ENCODE measurements around the gene KCNK1.
A peak's percentile ranks its signal among the peaks of the same experiment; 100 is the strongest.

KCNK1 gene

GRCh38 chr1:233613252-233614172 is at the start of gene KCNK1:
Gene KCNK1, plus strand, starts transcription at chr1:233614106. Its CDS starts 66 bp downstream, at chr1:233614172.
- DNase-seq = peak in 1 of 2 experiments; percentile 34

DNA sequence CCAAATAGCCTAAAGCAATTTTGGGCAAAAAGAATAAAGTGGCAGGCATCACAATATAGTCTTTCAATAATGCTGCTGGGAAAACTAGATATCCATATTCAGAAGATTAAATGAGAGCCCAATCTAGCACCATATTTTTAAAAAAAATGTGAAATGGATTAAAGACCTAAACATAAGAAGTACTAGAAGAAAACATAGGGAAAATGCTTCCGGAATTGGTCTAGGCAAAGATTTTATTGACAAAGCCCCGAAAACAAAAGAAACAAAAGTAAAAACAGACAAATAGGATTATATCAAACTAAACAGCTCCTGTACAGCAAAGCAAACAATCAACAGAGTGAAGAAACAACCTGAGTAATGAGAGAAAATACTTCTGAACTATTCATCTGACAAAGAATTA is 48.6 kb upstream of the KCNK1 start:
- no peak for DNase-seq

GRCh38 chr1:233566886-233567285 is 47.0 kb upstream of the KCNK1 start:
- DNase-seq = no peak

GRCh38 chr1:233569636-233570035 is 44.3 kb upstream of the KCNK1 start:
- no peak for DNase-seq

GRCh38 chr1:233570216-233570615 is 43.7 kb upstream of the KCNK1 start:
- DNase-seq = no peak

DNA sequence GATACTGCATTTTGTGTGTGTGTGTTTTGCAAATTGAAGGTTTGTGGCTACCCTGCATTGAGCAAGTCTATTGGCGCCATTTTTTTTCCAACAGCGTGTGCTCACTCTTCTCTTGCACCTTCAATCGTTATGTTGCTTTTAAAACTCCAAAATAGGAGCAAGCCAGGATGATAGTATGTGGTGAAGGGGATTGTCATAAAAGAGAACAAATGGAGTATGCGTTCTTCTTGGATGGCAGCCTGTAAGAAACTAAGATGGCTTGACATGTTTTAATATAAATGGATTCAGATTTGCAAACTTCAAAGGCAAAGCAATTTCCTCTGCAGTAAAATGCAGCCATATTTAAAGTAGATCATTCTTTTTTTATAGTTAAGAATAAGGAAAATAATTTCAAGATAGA is 43.2 kb upstream of the KCNK1 start:
- no peak for DNase-seq

DNA sequence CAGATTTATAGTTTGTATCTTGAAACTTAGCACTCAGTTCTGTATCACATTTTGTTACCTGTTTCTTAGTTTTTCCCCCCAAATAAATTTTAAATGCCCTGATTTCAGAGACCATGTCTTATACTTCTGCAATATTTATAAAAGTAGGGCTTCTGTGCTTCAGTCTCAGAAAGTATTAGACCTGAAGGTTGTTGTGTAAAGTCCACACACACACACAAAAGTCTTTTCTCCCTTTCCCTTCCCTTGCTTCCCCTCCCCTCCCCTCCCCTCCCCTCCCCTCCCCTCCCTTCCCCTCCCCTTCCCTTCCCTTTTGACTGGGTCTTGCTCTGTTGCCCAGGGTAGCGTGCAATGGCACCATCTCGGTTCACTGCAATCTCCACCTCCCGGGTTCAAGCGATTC is 41.0 kb upstream of the KCNK1 start:
- DNase-seq = no peak

DNA sequence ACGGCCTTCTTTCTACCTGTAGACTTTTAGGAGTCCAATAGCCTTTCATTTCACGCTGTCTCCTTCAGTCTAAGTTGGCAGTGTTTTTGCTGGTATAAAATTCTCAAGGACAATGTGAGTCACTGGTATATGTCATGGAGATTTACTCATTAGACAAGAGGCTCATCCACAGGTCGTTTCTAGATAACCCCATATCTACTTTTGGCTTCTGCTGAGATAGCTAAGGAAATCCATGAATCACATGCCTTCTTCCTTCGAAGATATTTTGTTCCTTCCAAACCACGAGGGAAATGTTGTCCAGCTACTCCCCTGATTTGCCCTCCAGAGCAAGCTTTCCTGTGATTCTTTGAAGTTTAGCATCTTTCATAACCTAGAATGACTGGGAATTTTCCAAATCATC is 38.5 kb upstream of the KCNK1 start:
- DNase-seq = no peak

DNA sequence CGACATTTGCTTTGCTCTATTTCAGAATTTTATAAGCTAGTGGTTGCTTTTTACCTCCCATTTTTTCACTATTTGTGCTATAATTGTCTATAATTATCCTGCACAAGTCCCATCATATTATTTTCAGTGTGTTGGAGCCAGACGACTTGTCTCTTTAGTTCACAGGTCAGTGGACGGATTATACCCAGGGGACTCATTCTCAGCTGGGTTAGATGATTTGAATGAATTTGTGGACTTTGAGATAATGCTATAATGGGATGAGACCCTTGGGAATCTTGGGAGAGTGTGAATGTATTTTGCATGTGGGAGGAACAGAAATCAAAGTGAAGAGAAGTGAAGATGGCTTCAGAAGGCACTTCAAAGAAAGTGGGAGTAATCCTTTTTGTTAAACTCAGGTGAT is 31.5 kb upstream of the KCNK1 start:
- DNase-seq = no peak

- DNase-seq = no peak
These were observed 29.5 kb upstream of the KCNK1 start for GRCh38 chr1:233584376-233584775.

DNA sequence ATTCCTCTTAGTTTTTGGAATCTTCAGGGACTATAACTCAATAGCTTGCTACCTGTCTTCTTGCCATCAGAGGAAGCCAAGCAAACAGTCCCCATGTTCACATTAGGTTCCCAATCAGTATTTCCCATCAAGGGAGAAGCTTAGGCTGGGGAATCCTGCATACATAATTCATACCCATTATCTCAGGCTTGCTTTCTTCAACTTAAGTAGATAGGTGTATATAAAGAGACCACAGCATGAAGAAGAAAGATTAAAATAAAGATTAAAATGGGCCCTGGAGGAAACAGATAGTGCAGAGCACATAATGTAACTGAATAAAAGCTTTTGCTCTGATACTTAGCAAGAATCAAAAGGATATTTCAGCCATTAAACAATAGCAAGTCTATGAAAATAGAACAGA is 29.0 kb upstream of the KCNK1 start:
- DNase-seq = no peak

GRCh38 chr1:233586301-233586700 is 27.6 kb upstream of the KCNK1 start:
- no peak for DNase-seq

DNA sequence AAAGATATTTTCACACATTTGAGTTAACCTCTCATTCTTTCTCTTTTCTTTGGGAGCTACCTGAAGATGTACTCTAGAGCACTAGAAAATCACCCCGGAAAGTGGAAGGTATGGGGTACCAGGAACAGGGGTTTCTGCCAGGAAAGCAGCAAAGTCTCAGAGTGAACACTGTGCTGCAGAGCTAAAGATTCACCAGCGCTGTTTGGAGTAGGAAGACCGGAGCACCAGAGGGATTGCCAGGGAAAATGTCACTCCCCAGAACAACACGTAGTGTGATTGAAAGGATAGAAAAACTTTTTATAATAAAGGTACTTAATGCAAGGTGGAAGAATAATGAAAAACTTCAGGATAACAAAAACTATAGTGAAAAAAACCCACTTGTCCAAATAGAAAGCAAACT is 26.7 kb upstream of the KCNK1 start:
- no peak for DNase-seq

DNA sequence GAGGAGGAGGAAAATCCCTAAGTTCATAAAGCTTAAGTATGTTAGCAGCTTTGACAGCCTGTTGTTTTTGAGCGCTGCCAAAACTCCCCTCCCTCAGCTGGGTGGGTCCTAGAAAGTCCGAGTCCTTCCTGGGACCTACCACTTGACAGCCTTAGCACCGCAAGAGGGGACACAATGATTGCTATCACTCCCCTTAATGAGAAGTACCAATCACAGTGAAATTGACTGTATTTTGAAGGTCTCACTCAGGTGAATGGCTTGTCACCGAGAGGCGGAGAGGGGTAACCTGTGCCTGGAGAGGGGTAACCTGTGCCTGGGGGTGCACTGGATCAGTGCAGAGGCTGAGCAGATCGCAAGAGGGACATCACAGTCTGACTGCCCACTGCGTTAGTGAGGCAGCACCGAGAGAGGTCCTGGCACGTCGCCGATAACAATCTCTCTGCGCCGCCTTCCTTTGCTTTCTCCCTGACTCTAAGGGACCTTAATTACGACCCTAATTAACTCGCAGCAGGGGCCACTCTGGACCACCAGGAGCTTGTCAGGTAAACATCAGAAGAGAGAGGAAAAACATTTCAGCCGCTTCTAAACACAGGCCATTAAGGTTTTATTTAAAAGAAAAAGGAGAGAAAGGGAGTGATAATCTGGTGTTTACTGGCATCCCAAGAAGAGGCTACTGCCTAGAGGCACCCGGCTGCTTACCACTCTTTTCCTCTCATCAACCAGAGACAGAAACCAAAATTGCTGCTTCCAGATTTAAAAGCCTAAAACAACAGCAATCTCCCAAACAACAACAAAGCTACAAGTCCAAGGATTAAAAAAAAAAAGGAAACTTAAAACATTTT is 25.7 kb upstream of the KCNK1 start:
- no peak for DNase-seq

- DNase-seq = no peak
These were observed 16.4 kb upstream of the KCNK1 start for GRCh38 chr1:233597489-233597901.

DNA sequence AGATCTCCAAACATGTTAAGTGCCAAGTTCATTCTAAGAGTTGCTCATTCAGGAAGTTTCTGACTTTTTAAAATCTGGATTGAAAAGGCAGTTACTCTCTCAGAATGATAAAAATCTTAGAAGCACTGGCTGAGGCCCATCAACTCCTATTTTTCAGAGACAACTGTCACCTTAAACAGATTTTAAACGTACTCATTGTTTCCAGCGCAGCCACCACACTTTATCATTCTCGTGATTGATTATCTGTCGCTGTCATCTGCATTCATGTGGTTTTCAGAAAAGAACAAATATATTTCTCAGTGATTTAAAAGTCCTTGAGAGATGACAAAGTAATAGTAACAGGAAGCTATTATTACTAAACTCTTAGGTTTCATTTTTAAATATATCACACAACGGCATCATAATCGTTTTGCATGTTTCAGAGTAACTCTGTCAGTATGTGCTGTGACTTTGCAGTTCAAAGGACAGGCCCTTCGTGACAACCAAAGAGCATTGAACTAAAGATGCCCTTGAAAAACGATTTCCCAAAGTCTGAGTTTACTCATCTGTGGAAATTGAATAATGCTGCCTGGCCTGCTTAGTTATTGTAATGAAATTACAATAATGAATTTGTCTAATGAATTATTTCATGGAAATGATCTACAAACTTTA is 14.9 kb upstream of the KCNK1 start:
- DNase-seq = no peak

- DNase-seq = no peak
These were observed 14.3 kb upstream of the KCNK1 start for GRCh38 chr1:233599542-233600073.

DNA sequence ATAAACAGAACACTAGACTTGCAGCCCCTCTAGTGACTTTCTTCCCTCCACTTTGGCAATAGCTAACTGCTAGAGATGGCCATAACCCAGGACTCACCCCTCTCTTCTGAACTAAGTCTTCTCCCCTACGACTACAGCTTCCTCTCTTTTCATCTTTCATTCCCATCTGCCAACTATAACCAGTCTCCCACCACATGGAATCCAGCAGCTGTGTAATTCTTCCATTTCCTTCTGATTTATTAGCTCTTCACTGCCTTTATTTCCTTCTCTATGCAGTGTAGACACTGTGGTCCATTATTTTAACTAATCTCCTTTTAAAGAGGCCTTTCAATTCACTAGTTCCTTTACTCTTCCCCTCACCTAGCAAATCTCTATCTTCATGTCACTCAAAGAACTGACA is 13.4 kb upstream of the KCNK1 start:
- DNase-seq = no peak

DNA sequence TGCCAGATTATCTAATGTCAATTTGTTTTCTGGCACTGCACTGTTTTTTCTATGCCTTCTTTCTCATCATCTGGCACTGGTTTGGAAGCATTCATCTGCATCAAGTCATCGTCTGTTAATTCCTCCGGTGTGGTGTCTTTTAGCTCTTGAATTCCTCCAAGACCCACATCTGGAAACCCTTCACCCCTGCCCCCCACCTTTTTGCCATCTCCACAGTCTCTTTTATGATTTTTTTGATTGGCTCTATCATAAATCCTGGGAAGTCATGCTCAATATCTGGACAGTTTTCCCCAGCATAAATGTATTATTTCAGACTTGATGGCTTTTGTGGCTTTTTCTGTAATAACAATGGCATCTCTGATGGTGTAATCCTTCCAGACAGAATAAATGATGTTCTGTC is 10.4 kb upstream of the KCNK1 start:
- no peak for DNase-seq

GRCh38 chr1:233605205-233605604 is 8.7 kb upstream of the KCNK1 start:
- no peak for DNase-seq

- no peak for DNase-seq
These were observed 7.1 kb upstream of the KCNK1 start for GRCh38 chr1:233606813-233607212.

DNA sequence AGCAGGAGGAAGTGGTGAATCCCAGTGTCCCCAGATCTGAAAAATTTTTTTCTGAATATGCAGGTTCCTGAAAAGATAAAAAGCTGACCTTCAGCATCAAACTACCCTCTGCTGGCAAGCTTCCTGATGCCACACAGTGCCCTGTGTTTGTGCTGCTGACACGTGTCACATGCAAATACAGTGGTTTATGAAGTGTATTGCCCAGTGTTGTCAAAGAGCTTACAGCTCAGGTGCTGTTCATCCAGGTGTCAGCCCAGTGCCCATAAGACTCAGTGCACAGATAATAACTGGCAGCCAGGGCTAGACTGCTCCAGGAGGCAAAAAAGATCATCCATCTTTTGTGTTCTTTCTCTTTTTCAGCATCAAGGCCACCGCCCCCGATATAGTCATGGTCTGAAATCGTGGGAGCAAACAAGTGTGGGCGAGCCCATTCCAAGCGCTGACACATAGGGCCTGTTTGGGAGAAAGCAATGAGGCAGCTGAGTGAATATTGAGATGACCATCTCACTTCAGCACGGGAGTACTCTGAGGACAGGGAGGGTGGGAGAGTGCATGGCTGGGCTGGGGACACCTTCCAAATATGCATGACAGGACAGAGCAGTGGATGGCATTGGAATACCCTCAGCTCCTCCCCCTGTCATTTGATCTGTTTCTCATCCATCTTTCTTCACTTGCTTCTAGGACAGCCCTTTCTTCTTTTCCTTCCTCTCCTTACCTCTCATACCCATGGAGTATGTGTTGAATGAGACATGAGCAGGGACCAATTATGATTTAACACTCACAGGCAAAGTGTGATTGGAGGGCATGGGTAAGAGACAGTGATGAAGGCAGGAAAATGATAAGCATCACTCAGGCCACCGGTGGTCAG is 6.4 kb upstream of the KCNK1 start:
- no peak for DNase-seq
